CD4-positive, alpha-beta T cell treated with Interleukin-6 for 4 hours (primary cell): Measurements from ENCODE around the gene RECK.
"Not testable (repeated sequence)": the region's sequence is repeated elsewhere in the genome, so short reads cannot be mapped to it uniquely, and the experiment has no call there.

Source experiments
- DNase-seq: peaks from one replicate; pipeline ENCODE4 v3.0.0-alpha.2; 2020; ENCODE audit warnings: mixed read lengths

RECK gene

GRCh38 chr9:36036780-36037548 lies at the start of gene RECK:
RECK (plus strand) TSS chr9:36036913; CDS start chr9:36036999, 86 bp downstream.
- DNase-seq = peak; percentile 94

GRCh38 chr9:35990155-35990554 lies 46.6 kb upstream of the RECK start:
- no peak for DNase-seq

- DNase-seq = not testable (repeated sequence)
These were observed 43.6 kb upstream of the RECK start for GRCh38 chr9:35993136-35993535.

- DNase-seq = no peak
These were observed 42.6 kb upstream of the RECK start for GRCh38 chr9:35993976-35994720.

GRCh38 chr9:35994959-35995358 lies 41.8 kb upstream of the RECK start:
- no peak for DNase-seq

GRCh38 chr9:35996358-35996970 lies 40.2 kb upstream of the RECK start:
- no peak for DNase-seq

GRCh38 chr9:35997016-35997415 lies 39.7 kb upstream of the RECK start:
- not testable (repeated sequence) for DNase-seq

- DNase-seq = no peak
These were observed 38.4 kb upstream of the RECK start for GRCh38 chr9:35998333-35998732.

GRCh38 chr9:36005891-36006290 lies 30.8 kb upstream of the RECK start:
- no peak for DNase-seq

GRCh38 chr9:36006549-36007315 lies 30.0 kb upstream of the RECK start:
- DNase-seq = no peak

GRCh38 chr9:36007316-36007708 lies 29.4 kb upstream of the RECK start:
- DNase-seq = no peak

GRCh38 chr9:36007852-36008251 lies 28.9 kb upstream of the RECK start:
- no peak for DNase-seq

- peak; percentile 73 for DNase-seq
These were observed 27.9 kb upstream of the RECK start for GRCh38 chr9:36008774-36009300.

GRCh38 chr9:36011379-36011778 lies 25.3 kb upstream of the RECK start:
- DNase-seq = no peak

GRCh38 chr9:36017278-36017677 lies 19.4 kb upstream of the RECK start:
- DNase-seq = no peak

- no peak for DNase-seq
These were observed 18.6 kb upstream of the RECK start for GRCh38 chr9:36018129-36018528.

GRCh38 chr9:36018891-36019720 lies 17.6 kb upstream of the RECK start:
- DNase-seq = no peak

GRCh38 chr9:36021968-36022367 lies 14.7 kb upstream of the RECK start:
- DNase-seq = no peak

- DNase-seq = peak; percentile 74
These were observed 13.3 kb upstream of the RECK start for GRCh38 chr9:36023260-36024048.

- DNase-seq = no peak
These were observed 11.0 kb upstream of the RECK start for GRCh38 chr9:36025746-36026145.

GRCh38 chr9:36029202-36029601 lies 7.5 kb upstream of the RECK start:
- no peak for DNase-seq
